ENCODE data around the gene ABO.

Gene ABO

DNA sequence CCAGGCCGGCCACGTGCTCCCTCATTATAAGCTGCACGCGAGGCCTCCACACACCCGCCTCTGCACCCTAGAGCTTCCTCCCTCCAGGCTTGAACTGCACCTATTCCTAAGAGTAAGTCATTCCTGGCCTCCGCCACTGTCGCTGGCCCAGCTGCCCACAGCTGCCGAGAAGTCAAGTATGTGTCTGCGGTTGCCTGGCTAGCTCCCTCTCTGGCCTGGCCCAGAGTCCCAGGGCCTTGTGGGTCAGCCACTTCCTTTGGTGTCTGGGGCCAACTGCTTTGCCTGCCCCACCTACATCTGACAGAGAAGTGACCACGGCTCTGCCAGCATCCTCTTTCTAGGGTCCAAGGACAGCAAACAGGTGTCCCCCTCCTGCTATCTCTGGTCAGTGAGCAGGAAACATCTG lies 18.3 kb downstream of the ABO start:
- peaks cover 5% of the 10 kb centered on the region for H3K4me1 ChIP-seq (ENCODE audit: insufficient read depth, low read length, poor library complexity, severe bottlenecking)
- H3K4me3 ChIP-seq (ENCODE audit: low read length, poor library complexity, severe bottlenecking): no peak overlapping the region
- H3K4me2 ChIP-seq (ENCODE audit: low read depth, low read length, poor library complexity, severe bottlenecking): no peak overlapping the region
- H2AFZ ChIP-seq (ENCODE audit: low read length): no peak overlapping the region
- no peak for TF ChIP-seq EZH2phosphoT487 (IDR thresholded peaks at IDR 0.05; ENCODE audit: borderline replicate concordance)
- TF ChIP-seq, protein P1, sequence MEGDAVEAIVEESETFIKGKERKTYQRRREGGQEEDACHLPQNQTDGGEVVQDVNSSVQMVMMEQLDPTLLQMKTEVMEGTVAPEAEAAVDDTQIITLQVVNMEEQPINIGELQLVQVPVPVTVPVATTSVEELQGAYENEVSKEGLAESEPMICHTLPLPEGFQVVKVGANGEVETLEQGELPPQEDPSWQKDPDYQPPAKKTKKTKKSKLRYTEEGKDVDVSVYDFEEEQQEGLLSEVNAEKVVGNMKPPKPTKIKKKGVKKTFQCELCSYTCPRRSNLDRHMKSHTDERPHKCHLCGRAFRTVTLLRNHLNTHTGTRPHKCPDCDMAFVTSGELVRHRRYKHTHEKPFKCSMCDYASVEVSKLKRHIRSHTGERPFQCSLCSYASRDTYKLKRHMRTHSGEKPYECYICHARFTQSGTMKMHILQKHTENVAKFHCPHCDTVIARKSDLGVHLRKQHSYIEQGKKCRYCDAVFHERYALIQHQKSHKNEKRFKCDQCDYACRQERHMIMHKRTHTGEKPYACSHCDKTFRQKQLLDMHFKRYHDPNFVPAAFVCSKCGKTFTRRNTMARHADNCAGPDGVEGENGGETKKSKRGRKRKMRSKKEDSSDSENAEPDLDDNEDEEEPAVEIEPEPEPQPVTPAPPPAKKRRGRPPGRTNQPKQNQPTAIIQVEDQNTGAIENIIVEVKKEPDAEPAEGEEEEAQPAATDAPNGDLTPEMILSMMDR (conservative IDR thresholded peaks at IDR 0.05; ENCODE audit: low read length): no peak
- no peaks in the 10 kb centered on the region for H3K36me3 ChIP-seq (ENCODE audit: insufficient read depth, low read length)
- H3K9me2 ChIP-seq (replicated peaks; ENCODE audit: low read depth, low read length): no peaks in the 10 kb centered on the region
- no peaks in the 10 kb centered on the region for H3K79me2 ChIP-seq (ENCODE audit: insufficient read depth, low read length)
- H3K9ac ChIP-seq (ENCODE audit: low read depth, low read length, poor library complexity, severe bottlenecking): no peak overlapping the region
- H3F3A ChIP-seq (ENCODE audit: low read depth): no peaks in the 10 kb centered on the region
- no peaks in the 10 kb centered on the region for H3K9me3 ChIP-seq (ENCODE audit: insufficient read depth, low read depth, low read length)
- H3K27me3 ChIP-seq (ENCODE audit: insufficient read depth, low read length, poor library complexity, severe bottlenecking): no peaks in the 10 kb centered on the region
- H4K20me1 ChIP-seq (ENCODE audit: insufficient read depth, low read length, poor library complexity, severe bottlenecking): no peaks in the 10 kb centered on the region

DNA sequence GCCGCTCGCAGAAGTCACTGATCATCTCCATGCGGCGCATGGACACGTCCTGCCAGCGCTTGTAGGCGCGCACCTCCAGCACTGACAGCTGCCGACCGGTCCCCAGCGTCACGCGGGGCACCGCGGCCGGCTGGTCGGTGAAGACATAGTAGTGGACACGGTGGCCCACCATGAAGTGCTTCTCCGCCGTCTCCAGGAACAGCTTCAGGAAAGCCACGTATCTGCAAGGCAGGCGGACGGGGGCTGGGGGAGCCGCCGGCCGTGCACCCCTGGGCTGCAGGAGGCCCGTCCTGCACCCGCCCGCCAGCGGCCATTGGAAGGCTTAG lies 18.9 kb downstream of the ABO start:
- H2AFZ ChIP-seq (ENCODE audit: low read length): no peak overlapping the region
- H3K4me1 ChIP-seq (ENCODE audit: insufficient read depth, low read length, poor library complexity, severe bottlenecking): peaks cover 5% of the 10 kb centered on the region
- H3K4me3 ChIP-seq (ENCODE audit: low read length, poor library complexity, severe bottlenecking): no peak overlapping the region
- H3K79me2 ChIP-seq (ENCODE audit: insufficient read depth, low read length): no peaks in the 10 kb centered on the region
- no peaks in the 10 kb centered on the region for H3F3A ChIP-seq (ENCODE audit: low read depth)
- H3K36me3 ChIP-seq (ENCODE audit: insufficient read depth, low read length): no peaks in the 10 kb centered on the region
- no peak overlapping the region for H3K4me2 ChIP-seq (ENCODE audit: low read depth, low read length, poor library complexity, severe bottlenecking)
- H3K9me2 ChIP-seq (replicated peaks; ENCODE audit: low read depth, low read length): no peaks in the 10 kb centered on the region
- no peaks in the 10 kb centered on the region for H4K20me1 ChIP-seq (ENCODE audit: insufficient read depth, low read length, poor library complexity, severe bottlenecking)
- no peaks in the 10 kb centered on the region for H3K9me3 ChIP-seq (ENCODE audit: insufficient read depth, low read depth, low read length)
- TF ChIP-seq, protein P1 (conservative IDR thresholded peaks at IDR 0.05; ENCODE audit: low read length): no peak
- no peak for TF ChIP-seq EZH2phosphoT487 (IDR thresholded peaks at IDR 0.05; ENCODE audit: borderline replicate concordance)
- H3K27me3 ChIP-seq (ENCODE audit: insufficient read depth, low read length, poor library complexity, severe bottlenecking): no peaks in the 10 kb centered on the region
- H3K9ac ChIP-seq (ENCODE audit: low read depth, low read length, poor library complexity, severe bottlenecking): no peak overlapping the region

DNA sequence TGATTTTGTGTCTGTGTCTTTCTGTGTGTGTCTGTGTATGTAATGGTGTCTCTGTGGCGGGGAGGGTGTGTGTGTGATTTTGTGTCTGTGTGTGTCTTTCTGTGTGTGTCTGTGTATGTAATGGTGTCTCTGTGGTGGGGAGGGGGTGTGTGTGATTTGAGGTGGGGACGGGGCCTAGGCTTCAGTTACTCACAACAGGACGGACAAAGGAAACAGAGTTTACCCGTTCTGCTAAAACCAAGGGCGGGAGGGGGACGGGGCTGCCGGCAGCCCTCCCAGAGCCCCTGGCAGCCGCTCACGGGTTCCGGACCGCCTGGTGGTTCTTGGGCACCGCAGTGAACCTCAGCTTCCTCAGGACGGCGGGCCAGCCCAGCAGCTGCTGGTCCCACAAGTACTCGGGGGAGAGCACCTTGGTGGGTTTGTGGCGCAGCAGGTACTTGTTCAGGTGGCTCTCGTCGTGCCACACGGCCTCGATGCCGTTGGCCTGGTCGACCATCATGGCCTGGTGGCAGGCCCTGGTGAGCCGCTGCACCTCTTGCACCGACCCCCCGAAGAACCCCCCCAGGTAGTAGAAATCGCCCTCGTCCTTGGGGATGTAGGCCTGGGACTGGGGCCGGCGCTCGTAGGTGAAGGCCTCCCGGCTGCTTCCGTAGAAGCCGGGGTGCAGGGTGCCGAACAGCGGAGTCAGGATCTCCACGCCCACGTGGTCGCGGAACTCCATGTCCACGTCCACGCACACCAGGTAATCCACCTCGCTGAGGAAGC lies 19.4 kb downstream of the ABO start:
- Histone ChIP-seq H3K4me3 (ENCODE audit: low read length, poor library complexity, severe bottlenecking) (no peak overlapping the region), H3K9me3 (ENCODE audit: insufficient read depth, low read depth, low read length) (no peaks in the 10 kb centered on the region), H3K9me2 (replicated peaks; ENCODE audit: low read depth, low read length) (no peaks in the 10 kb centered on the region), H4K20me1 (ENCODE audit: insufficient read depth, low read length, poor library complexity, severe bottlenecking) (no peaks in the 10 kb centered on the region), H3K4me2 (ENCODE audit: low read depth, low read length, poor library complexity, severe bottlenecking) (no peak overlapping the region), H2AFZ (ENCODE audit: low read length) (no peak overlapping the region), H3K27me3 (ENCODE audit: insufficient read depth, low read length, poor library complexity, severe bottlenecking) (no peaks in the 10 kb centered on the region), H3K79me2 (ENCODE audit: insufficient read depth, low read length) (no peaks in the 10 kb centered on the region), H3K36me3 (ENCODE audit: insufficient read depth, low read length) (no peaks in the 10 kb centered on the region), H3F3A (ENCODE audit: low read depth) (no peaks in the 10 kb centered on the region), H3K9ac (ENCODE audit: low read depth, low read length, poor library complexity, severe bottlenecking) (no peak overlapping the region), H3K4me1 (ENCODE audit: insufficient read depth, low read length, poor library complexity, severe bottlenecking) (peaks cover 5% of the 10 kb centered on the region)
- TF ChIP-seq, protein P1 (conservative IDR thresholded peaks at IDR 0.05; ENCODE audit: low read length): no peak
- TF ChIP-seq EZH2phosphoT487 (IDR thresholded peaks at IDR 0.05; ENCODE audit: borderline replicate concordance): no peak

Measured in Loucy (cell line).